ENCODE results near the gene SLX9.

DNA sequence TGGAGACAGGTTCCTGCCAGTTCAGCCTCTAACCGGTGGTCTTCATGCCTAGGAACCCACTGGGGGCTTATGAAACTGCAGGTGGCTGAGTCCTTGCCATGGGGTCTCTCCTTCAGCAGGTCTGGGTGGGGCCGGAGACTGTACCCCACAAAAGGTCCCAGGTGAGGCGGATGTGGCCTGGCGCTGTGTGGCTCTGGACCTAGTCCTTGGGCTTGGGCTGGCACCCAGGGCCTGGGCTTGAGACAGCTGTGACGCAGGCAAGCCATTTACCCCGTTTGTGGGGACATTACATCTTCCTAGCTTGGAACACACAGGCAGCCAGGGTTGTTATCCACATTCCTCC lies 5.9 kb upstream of the SLX9 start:
- TF ChIP-seq, protein P1, sequence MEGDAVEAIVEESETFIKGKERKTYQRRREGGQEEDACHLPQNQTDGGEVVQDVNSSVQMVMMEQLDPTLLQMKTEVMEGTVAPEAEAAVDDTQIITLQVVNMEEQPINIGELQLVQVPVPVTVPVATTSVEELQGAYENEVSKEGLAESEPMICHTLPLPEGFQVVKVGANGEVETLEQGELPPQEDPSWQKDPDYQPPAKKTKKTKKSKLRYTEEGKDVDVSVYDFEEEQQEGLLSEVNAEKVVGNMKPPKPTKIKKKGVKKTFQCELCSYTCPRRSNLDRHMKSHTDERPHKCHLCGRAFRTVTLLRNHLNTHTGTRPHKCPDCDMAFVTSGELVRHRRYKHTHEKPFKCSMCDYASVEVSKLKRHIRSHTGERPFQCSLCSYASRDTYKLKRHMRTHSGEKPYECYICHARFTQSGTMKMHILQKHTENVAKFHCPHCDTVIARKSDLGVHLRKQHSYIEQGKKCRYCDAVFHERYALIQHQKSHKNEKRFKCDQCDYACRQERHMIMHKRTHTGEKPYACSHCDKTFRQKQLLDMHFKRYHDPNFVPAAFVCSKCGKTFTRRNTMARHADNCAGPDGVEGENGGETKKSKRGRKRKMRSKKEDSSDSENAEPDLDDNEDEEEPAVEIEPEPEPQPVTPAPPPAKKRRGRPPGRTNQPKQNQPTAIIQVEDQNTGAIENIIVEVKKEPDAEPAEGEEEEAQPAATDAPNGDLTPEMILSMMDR (conservative IDR thresholded peaks at IDR 0.05; ENCODE audit: low read length) = no peak
- no peak for TF ChIP-seq EZH2phosphoT487 (IDR thresholded peaks at IDR 0.05; ENCODE audit: borderline replicate concordance, low read depth, low read length)
